ENCODE results near the gene KIN. TPM values are rescaled to one million over a fixed set of nuclear protein-coding genes. Genes with fewer than 3 reads are reported as not detected.
"Not testable (repeated sequence)": the region's sequence is repeated elsewhere in the genome, so short reads cannot be mapped to it uniquely, and the experiment has no call there.

The KIN gene
- total RNA-seq, 4 donors from 2014 or later: 7.1 to 12.8 (median 10.4) TPM

- no peak for TF ChIP-seq CTCF (IDR thresholded peaks at IDR 0.05)
- no peak for TF ChIP-seq EP300 (IDR thresholded peaks at IDR 0.05)
- TF ChIP-seq POLR2AphosphoS5 (IDR thresholded peaks at IDR 0.05): no peak
- no peak for TF ChIP-seq POLR2A (IDR thresholded peaks at IDR 0.05)
- no peaks in the 10 kb centered on the region for H3K36me3 ChIP-seq
- WGBS, 2 donors (ENCODE audit: low coverage in 1 of 2): 1 to 6% methylated on average over 8 to 10 of the region's 25 CpGs
- no peak for ATAC-seq
- H3K9me3 ChIP-seq: no peaks in the 10 kb centered on the region
- no peaks in the 10 kb centered on the region for H3K27me3 ChIP-seq
- H3K4me3 ChIP-seq: peak overlapping the region; percentile 93 to 98
- H3K27ac ChIP-seq: peak overlapping the region; percentile 45 to 90 (median 88)
- H3K4me1 ChIP-seq: peaks cover 9 to 81% (median 24%) of the 10 kb centered on the region in 3 donors
These were observed 970 bp upstream of the KIN start for GRCh38 chr10:7788639-7789286.

GRCh38 chr10:7787150-7787856 lies 490 bp downstream of the KIN start:
- peak; percentile 29 for ATAC-seq
- H3K4me3 ChIP-seq: peak overlapping the region; percentile 93 to 98
- H3K4me1 ChIP-seq: peaks cover 9 to 66% (median 24%) of the 10 kb centered on the region in 3 donors
- no peak for TF ChIP-seq POLR2A (IDR thresholded peaks at IDR 0.05)
- no peak for TF ChIP-seq POLR2AphosphoS5 (IDR thresholded peaks at IDR 0.05)
- no peak for TF ChIP-seq CTCF (IDR thresholded peaks at IDR 0.05)
- TF ChIP-seq EP300 (IDR thresholded peaks at IDR 0.05): no peak
- peak overlapping the region; percentile 63 to 90 (median 84) for H3K27ac ChIP-seq
- WGBS, 2 donors (ENCODE audit: low coverage in 1 of 2): 10 to 12% methylated on average over 3 to 6 of the region's 26 CpGs
- peaks cover 0 to 1% of the 10 kb centered on the region in 2 donors for H3K36me3 ChIP-seq
- no peaks in the 10 kb centered on the region for H3K9me3 ChIP-seq
- no peaks in the 10 kb centered on the region for H3K27me3 ChIP-seq

GRCh38 chr10:7786430-7786829 lies 1.4 kb downstream of the KIN start:
- Histone ChIP-seq H3K27me3 (no peaks in the 10 kb centered on the region), H3K9me3 (no peaks in the 10 kb centered on the region), H3K36me3 (peaks cover 0 to 10% of the 10 kb centered on the region in 2 donors), H3K27ac (no peak overlapping the region), H3K4me3 (peak overlapping the region in 1 of 2 donors; percentile 93), H3K4me1 (peaks cover 9 to 58% (median 24%) of the 10 kb centered on the region in 3 donors)
- TF ChIP-seq POLR2A (IDR thresholded peaks at IDR 0.05): no peak
- TF ChIP-seq EP300 (IDR thresholded peaks at IDR 0.05): no peak
- no peak for TF ChIP-seq POLR2AphosphoS5 (IDR thresholded peaks at IDR 0.05)
- no peak for TF ChIP-seq CTCF (IDR thresholded peaks at IDR 0.05)
- ATAC-seq: no peak
- WGBS, 2 donors (ENCODE audit: low coverage in 1 of 2): 83 to 91% methylated on average over 3 of the region's 3 CpGs

- not testable (repeated sequence) for H3K4me3 ChIP-seq, H3K27ac ChIP-seq, H3K9me3 ChIP-seq, H3K27me3 ChIP-seq, ATAC-seq
- 72 to 86% methylated on average over 3 to 4 of the region's 6 CpGs for WGBS, 2 donors (ENCODE audit: low coverage in 1 of 2)
- H3K4me1 ChIP-seq: peaks cover 6 to 27% (median 7%) of the 10 kb centered on the region in 3 donors
- H3K36me3 ChIP-seq: peaks cover 0 to 53% of the 10 kb centered on the region in 2 donors
These were observed 5.6 kb downstream of the KIN start for GRCh38 chr10:7782194-7782593.

GRCh38 chr10:7776777-7777176 lies 11.0 kb downstream of the KIN start:
- no peak for TF ChIP-seq EP300 (IDR thresholded peaks at IDR 0.05)
- no peak for TF ChIP-seq CTCF (IDR thresholded peaks at IDR 0.05)
- no peak for TF ChIP-seq POLR2AphosphoS5 (IDR thresholded peaks at IDR 0.05)
- no peak for TF ChIP-seq POLR2A (IDR thresholded peaks at IDR 0.05)
- peaks cover 0 to 98% of the 10 kb centered on the region in 2 donors for H3K36me3 ChIP-seq

More at GRCh38 chr10:7776777-7777176, 11.0 kb downstream of the KIN start:
- no peaks in the 10 kb centered on the region for H3K27me3 ChIP-seq
- WGBS, 2 donors (ENCODE audit: low coverage in 1 of 2): 75% methylated on average over 2 of the region's 2 CpGs; no CpG with 5 or more reads in 1 of the 2 donors
- H3K4me1 ChIP-seq: no peaks in the 10 kb centered on the region
- H3K9me3 ChIP-seq: no peaks in the 10 kb centered on the region
- no peak overlapping the region for H3K27ac ChIP-seq
- no peak overlapping the region for H3K4me3 ChIP-seq
- no peak for ATAC-seq

Measured in gastroesophageal sphincter (tissue), 4 donors.